Activated T-helper 1 cell treated with Interleukin-2 at 50 U/mL for 16 hours (primary cell): ENCODE results near the gene CD44.

Experiments used
- DNase-seq: peaks from one replicate; pipeline ENCODE4 v3.0.0-alpha.2; 2020; ENCODE audit warnings: low read depth

Gene CD44

DNA sequence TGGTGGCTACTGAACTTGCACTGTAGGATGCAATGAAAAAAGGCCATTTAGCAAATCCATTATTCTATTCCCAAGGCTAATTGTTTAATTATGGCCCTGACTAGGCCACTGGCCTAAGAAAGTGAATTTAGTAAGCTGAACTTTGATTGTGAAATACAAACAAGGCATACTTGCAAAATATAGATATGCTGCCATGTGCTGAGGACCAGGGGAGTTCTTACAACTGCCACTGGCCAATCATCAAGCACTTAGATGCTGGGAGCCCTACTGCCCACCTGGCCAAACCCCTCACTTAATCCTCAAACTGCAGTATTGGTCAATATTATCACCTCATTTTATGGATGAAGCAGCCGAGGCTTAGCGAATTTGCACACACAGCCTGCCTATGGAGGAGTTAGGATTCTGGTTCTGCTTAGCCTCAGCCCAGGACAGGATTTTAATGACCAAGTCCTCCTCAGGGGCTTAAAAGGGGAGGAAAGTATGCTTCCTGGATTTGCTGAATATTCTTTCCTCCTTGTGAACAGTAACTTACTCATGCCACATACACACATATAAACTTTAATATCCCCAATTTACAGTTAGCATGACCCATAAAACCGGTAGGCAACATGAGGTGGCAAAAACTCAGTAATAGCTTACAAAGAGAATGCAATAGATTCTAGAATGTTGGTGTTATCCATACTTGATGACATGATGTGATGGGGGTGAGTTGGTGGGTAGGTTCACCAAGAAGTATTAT is 39.3 kb downstream of the CD44 start:
- DNase-seq: no peak

DNA sequence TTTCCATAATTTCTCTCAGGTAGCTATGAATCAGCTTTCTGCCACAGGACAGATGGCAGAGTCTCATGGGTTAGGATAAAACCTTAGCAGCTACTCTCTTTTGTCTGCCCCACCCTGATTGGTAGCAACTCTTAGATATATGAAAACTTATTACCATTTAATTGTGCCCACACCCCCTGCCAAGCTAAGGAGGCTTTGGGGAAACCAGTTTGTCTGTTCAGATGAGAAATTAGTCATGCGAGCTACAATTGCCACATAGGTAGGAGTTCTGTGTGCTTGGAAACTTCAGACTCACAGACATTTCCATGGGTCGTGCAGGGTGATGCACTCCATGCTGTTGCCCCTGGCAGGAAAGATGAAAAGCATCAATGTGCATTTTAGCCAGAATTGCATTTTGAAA is 39.9 kb downstream of the CD44 start:
- no peak for DNase-seq

DNA sequence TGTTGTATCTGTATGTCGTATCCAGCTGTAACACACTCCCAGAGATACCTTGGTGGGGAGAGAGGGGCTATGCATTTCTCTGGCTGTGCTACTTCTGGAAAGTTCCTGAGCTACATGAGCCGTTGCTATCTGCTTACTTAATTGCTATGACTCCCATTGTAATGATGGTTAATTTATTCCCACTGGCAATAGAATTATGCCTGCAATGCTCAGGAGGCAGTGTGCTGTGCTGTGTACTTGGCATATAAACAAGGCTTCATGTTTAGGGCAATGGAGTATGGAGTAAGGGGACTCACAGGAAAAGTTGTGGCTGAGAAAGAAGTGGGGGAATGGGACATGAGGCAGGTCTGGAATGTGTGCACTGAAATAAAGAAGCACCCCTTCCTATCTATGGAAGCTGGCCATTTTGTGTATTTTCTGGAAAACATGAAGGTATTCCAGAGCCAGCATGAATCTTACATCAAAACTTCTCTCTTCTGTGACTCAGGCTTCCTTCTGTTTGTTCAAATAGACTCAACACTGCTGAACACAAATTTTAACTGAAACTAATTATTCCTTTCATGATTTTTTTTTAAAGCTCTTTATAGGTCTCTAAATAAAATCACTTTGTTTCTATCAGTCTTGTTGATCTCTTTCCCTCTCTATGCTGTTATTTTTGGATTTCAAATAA is 40.6 kb downstream of the CD44 start:
- DNase-seq: no peak

DNA sequence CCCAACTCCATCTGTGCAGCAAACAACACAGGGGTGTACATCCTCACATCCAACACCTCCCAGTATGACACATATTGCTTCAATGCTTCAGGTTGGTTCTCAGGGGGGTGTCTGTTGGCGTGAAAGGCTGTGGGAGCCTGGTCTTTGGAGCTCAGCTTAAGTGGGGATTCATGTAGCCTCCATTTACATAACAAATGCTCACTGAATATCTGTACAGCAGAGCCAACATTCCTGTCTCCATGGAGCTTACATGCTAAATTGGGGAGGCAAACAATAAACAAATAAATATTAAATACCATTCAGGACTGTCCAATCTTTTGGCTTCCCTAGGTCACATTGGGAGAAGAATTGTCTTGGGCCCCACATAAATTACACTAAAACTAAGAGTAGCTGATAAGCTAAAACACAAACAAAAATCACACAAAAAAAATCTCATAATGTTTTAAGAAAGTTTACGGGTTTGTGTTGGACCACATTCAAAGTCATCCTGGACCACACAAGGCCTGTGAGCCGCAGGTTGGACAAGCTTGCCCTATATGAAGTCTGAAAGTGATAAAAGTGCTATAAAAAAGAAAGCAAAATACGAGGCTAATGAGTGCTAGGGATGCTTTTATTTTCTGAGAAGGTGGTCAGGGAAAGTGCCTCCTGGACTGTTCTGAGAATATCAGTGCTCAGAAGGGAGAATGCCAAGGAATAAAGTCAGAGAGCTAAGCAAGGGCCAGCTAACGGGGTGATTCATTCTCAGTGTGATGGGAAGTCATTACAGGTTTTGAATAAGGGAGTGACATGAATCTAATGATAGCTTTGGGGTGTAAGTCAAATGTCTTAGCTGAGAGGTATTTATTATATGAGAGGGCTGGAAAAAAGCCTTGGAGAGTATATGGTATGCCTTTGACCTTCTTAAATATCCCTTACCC is 41.6 kb downstream of the CD44 start:
- no peak for DNase-seq

DNA sequence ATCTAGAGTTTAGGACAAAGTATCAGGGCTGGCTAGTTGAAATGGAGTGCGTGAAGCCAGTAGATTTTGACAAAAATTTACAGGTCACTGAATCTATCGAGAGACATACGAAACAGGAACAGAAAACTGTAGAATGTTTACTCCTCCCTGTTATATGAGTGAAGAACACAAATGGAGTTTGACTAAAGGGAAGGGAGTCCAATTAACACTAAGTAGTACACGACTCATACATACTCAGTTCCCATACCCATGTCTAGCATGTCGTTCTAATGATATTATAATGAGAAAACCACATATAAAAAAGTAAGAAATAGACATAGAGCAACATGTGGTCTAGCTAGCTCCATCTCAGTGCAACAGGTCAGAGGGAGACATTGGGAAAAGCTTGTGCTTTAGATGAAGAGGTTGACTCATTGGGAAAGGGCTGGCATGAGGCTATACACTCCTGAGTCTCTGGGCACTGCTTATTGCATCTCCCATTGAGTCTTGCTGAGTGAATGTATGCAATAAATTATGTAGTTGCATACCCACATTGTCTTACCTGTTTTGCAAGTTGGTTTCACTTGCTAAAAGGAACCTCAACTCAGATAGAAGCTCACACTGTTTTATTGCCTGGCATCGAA is 43.5 kb downstream of the CD44 start:
- DNase-seq: no peak

DNA sequence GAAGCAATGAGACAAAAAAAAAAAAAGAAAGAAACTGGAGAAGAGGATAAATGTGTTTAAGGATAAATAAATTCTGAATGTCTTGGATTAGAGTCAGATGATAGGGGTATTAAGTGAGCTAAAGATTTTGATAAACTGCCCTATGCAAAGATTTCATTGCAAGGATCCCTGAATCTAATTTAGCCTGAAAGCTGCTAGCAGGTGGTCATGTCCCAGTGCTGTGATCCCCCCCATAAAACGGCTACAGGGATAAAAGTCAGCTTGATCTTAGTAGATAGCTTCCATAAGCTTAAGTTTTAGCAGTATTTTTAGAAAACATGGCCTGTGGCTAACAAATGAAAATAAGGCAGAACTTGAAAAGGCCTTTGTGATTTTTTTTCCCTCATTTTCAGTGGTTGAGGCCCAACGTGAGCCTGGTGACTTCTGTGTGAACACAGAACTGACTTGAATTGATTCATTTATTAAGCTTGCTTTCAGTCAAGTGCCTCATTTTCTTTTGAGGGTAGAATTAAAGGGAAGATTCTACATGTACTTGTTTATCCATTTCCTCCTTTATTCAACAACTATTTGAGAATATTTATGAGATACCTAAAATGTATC is 44.5 kb downstream of the CD44 start:
- no peak for DNase-seq

DNA sequence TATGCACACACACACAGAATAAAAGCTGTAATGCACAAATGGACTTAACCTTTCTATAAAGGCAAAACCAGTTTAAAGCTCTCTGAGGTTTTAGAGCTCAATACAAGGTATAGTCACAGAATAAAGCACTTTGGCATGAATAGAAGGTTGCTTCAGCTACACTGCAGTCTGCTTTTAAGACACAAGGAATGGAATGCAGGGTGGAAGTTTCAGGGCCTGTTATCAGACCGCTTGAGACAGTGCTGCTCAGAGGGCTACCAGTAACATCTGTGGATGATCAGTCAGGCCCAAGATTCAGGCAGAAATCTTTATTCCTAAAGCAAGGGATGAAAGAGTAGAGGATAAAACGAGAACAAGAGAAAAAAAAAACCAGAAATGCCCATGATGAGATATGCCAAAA is 46.7 kb downstream of the CD44 start:
- DNase-seq: no peak

DNA sequence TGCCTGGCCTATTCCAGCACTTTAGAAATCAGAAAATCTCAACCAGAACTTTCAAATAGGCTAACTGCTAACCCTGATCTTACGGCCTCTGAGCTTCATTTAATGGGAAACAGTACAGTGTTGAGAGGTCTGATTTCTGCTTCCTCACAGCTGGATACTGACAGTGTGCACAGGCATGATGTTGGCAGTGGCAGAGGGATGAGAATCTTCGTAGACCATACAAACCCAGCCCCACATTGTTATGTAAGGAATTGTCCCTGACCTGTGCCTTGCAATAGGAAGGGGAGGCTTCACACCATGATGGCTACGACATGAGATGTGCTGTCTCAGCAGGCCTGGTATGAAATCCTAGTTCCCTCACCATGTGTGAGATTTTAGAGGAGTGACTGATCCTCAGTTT is 49.0 kb downstream of the CD44 start:
- DNase-seq: no peak

DNA sequence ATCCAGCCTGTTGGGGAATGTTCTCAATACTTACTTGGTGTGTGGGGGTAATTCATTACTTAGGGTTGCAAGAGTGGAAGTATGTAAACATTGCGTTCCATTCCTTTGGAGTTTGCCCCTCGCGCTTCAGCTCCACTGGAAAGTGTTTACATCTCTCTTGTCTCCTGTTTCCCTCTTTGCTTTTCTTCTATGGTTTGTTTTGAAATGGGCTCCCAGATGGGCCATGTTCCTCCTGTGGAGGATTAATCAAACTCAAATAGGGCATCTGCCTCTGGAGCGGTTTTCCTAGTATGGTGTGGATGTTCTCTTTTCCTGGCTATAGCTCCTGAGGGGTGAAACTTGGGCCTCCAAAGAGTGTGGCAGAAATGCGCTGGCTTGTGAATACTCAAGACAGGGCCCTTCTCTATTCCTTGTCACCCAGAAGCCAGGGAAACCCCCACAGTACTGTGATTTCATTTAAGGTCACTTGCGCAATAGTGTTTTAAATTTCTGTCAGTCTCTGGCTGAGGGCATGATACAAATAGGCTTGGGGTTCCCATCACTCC is 51.9 kb downstream of the CD44 start:
- DNase-seq: no peak

DNA sequence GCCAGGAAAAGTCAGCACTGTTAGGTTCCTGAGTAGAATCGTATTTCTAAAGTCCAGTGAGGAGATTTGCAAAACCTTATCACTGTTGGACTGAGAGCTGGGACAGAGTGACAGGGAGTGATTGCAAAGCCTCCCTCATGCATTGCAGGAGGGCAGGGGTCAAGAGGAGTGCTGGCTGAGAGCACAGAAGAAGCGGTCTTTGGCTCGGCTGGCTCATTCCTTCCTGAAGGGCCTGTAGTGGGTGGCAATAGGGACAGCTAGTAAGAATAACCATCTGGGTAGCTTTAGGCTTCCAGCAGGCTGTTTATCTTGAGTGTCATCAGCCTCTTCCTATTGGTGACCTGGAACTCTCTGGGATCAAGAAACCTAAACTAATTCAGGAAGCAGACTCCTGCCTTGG is 53.4 kb downstream of the CD44 start:
- no peak for DNase-seq

DNA sequence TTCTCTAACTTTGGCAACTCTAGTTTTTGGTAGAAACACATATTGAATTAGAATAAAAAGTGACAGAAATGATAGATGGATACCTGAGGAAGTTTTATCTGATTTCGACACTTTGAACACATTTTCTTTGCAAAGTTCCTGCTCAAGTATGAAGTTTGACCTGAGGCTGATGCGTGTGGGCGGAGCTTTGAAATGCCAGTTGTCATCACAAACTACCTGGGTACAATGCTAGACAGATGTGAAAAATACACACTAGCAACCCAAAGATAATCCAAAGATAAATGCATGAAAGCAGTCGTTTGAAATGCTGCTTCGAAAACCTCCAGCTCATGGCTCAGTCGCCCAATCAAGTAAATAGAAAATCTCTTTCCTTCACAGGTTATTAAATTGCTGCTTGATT is 54.8 kb downstream of the CD44 start:
- DNase-seq: no peak

DNA sequence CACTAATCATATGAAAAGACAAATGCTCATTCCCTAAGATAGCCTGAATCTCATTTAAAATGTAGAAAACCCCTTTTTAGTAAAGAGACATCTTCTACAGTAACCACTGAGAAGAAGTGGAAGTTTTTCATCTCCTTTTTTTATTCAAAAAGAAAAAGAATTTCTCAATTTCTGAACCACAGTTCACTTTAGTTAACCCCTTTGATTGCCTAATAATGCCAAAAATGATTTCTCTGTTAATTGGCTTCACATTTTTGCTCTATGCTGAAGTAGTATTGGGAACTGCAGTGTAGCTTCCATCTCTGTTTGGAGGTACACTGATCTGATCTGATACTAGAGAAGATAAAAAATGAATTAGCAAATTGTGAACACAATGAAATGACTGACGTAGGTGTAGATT is 58.3 kb downstream of the CD44 start:
- no peak for DNase-seq

DNA sequence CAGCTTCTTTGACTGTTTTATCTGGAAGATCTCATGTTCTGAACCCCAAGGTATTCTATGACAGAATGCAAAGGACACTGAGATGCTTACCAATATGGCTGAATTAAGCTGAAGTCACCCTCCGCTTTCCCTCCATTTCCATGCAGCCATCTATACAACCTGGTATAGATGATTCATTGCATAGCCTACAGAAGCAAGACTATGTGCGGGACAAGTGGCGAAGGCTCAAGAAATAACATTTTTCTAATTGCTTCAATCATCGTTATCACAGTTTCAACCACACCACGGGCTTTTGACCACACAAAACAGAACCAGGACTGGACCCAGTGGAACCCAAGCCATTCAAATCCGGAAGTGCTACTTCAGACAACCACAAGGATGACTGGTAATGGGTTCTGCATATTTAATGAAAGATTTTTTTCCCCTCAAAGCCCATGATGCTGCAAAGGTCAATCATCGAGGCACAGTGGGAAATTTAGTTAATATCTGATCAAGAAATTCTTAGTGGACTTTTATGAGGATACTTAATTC is 61.9 kb downstream of the CD44 start:
- DNase-seq: no peak

DNA sequence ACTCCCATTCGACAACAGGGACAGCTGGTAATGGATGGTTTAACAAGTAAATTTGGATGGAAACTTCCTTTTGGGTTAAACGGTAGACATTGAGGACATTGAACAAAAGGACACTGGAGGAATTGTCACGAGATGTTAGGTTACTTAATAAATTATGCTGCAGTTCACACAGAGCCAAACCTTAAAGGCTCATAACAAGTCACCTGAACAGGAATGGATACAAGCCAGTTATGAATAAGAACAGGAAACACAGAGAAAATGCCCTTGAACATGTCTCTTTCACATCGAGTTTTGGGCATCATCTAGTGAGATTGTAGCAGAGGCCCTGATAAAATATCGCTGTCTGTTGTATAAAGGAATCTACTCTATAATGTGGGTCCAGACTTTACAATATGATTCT is 65.6 kb downstream of the CD44 start:
- DNase-seq: no peak

DNA sequence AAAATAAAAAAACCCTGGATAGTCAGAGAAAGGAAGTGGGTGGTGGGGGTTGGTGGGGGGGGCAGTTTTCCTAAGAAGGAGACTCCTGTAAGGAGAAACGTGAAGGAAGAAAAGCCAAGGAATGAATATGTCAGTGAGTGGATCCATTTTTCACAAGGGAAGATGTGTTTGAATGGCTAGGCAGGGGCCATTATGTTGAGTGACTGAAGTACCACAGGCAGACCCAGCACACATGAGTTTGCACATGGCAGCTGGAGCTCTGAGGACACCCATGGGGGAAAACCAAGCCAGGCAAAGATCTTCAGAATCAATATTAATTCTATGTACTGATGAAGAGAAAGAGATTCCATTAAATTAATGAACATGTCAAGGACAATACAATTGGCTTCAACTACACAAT is 67.6 kb downstream of the CD44 start:
- DNase-seq: no peak

DNA sequence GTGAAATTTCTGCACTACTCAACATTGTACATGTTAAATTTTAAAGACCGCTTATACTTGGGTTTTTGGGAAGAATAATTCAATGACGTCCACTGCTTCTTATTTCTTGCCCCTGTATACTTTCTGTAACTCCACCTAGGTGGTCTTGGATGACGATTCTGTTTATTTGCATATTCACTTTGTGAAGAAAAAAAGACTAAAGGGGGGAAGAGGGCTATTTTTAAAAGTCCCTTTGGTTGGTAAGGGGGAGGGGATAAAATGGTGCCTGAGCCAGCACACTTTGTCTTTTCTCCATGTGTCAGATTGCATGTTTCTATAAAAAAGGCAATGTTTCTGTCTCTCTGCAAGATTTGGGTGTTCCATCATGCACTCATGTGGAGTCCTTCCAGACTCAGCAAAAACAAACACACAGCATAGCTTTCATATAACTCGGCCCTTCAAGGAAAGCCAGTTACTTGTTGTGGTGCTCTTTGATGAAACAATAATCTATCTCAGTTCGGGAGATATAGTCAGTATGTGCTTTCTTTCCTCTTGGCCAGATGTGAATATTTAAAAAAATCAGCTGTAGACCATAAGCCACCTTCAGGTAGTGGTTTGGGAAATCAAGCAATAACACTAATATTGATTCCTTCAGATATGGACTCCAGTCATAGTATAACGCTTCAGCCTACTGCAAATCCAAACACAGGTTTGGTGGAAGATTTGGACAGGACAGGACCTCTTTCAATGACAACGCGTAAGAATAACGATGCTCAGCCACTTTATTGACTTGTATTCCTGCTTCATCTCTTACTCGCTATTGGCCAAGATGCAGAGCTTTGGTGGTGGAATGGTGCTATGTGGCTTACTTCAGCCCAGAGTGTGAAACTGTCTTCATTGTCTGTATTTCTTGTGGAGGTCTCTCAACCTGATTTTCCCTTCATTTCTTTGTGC is 68.8 kb downstream of the CD44 start:
- no peak for DNase-seq

DNA sequence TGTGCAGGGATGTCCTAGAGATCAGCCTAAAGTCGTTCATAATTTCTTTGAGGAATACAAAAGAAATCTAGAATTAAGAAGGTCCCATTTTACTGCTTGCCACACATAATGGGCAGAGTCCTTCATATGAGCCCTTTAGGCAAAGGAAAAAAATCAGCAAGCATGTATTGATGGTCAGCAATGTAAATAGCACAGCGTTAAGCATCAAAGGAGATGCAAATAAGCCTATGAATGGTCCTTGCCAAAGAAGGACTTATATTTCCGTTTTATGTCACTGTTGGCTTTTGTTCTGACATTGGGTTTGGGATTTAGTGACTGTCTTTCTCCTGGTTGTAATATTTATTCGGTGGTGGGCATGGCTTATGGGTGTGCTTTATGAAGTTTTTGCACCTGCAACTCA is 69.8 kb downstream of the CD44 start:
- DNase-seq: no peak

DNA sequence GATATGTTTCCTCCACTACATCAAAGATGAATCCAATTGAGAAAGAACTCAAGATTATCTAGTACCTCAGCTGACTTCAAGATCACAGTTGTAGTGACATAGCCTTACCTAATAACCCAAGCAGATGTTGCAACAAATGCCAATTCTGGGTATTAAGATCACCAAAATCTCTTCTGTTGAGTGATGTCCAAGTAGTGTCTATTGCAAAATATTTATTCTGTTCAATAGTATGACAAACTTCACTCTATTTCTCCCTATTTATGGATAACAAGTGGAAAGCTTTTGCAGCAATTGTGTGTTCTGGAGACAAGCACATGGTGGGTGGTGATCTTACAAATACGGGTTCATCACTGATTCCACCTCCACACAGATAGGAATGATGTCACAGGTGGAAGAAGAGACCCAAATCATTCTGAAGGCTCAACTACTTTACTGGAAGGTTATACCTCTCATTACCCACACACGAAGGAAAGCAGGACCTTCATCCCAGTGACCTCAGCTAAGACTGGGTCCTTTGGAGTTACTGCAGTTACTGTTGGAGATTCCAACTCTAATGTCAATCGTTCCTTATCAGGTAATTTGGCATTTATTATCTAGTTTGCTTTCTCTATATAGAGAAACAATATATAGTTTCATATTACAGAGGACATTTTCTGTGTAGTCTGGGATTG is 72.0 kb downstream of the CD44 start:
- no peak for DNase-seq

DNA sequence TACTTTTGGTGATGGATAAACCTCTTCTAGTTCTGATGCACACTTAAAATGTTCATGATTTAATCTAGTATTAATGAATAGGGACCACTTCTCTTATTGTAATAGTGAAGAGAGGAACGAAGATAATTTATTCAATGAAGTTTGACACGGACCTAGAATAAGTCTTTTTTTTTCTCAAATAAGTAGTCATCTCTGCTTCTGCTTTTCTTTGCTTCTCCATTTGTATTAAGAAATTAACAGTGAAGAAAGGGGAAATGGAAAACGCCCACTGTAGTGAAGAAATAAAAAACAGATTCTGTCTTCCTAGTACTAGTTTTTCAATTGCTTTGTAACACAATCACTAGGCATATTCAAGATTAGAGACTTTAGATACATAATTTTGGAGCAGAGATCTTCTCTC is 73.0 kb downstream of the CD44 start:
- no peak for DNase-seq

DNA sequence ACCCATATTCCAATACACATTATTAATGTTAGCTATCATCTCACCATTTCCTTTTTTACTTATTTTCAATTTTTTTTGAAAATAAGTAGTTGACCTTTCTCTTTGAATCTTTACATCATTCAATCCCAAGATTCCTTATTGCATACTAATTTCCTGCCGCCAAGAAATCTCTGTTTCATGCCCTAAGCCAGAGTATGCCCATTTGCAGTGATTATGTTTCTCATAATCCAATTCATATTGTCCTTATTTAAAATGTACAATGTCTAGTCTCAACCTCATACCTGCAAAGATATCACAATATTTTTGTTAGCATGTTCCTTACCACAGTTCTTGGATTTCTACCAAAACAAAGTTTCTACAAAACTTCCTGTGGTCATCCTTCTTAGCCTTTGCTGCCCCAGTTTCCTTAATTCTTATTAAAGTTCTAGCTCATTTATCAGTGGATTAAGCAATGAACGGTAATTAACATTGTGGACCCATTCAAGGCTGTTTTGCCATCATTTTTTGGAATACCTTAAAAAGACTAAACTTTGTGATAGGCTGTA is 75.3 kb downstream of the CD44 start:
- DNase-seq: no peak
